Measurements from ENCODE around the gene CIB1. TPM values are rescaled to one million over a fixed set of nuclear protein-coding genes. Genes with fewer than 3 reads are reported as not detected.
A peak's percentile ranks its signal among the peaks of the same experiment; 100 is the strongest.

The CIB1 gene
- total RNA-seq, 1 donor from 2014 or later = 33.8 TPM

DNA sequence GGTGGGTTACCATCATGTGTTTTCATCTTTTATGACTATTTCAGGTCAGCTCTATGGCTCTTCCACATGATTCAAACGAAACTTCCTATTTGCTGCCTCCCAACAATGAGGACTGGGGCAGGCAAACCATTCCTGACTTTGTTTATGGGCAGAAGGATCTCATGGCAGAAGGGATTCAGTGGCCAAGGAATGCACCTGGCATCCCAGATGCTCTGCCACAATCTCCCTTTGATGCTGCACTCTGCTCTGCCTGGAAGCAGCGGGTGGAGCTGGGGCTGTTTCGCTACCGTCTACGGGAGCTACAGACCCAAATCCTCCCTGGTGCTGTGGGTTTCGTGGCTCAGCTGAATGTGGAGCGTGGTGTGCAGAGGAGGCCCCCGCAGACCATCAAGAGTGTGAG is 7.1 kb upstream of the CIB1 start:
- peaks cover 10% of the 10 kb centered on the region for H3K36me3 Mint-ChIP-seq (ENCODE audit: unreplicated experiment)
- no peaks in the 10 kb centered on the region for H3K4me1 Mint-ChIP-seq (ENCODE audit: unreplicated experiment)
- no peak overlapping the region for H3K4me3 Mint-ChIP-seq (ENCODE audit: unreplicated experiment)
- no peaks in the 10 kb centered on the region for H3K9me3 Mint-ChIP-seq (ENCODE audit: unreplicated experiment)
- no peaks in the 10 kb centered on the region for H3K27me3 Mint-ChIP-seq (ENCODE audit: unreplicated experiment)
- no peak overlapping the region for H3K27ac Mint-ChIP-seq (ENCODE audit: unreplicated experiment)
- no peak for TF ChIP-seq CTCF (IDR thresholded peaks at IDR 0.05)
- DNase-seq (ENCODE audit: extremely low spot score, unreplicated experiment) = no peak

GRCh38 chr15:90239371-90239770 is 5.6 kb upstream of the CIB1 start:
- Mint-ChIP-seq H3K36me3 (ENCODE audit: unreplicated experiment) (peaks cover 10% of the 10 kb centered on the region), H3K27me3 (ENCODE audit: unreplicated experiment) (no peaks in the 10 kb centered on the region), H3K4me3 (ENCODE audit: unreplicated experiment) (no peak overlapping the region), H3K9me3 (ENCODE audit: unreplicated experiment) (no peaks in the 10 kb centered on the region), H3K27ac (ENCODE audit: unreplicated experiment) (no peak overlapping the region), H3K4me1 (ENCODE audit: unreplicated experiment) (peaks cover 8% of the 10 kb centered on the region)
- TF ChIP-seq CTCF (IDR thresholded peaks at IDR 0.05) = no peak
- DNase-seq (ENCODE audit: extremely low spot score, unreplicated experiment) = no peak

- DNase-seq (ENCODE audit: extremely low spot score, unreplicated experiment) = no peak
Measured at GRCh38 chr15:90234096-90234988, 601 bp upstream of the CIB1 start, which contains the start of gene GDPGP1. Gene GDPGP1, plus strand, starts transcription at chr15:90234209. Its CDS starts 6,700 bp downstream, at chr15:90240909.

GRCh38 chr15:90232941-90233386 is 777 bp downstream of the CIB1 start:
- peaks cover 17% of the 10 kb centered on the region for H3K4me1 Mint-ChIP-seq (ENCODE audit: unreplicated experiment)
- H3K27me3 Mint-ChIP-seq (ENCODE audit: unreplicated experiment) = no peaks in the 10 kb centered on the region
- H3K4me3 Mint-ChIP-seq (ENCODE audit: unreplicated experiment) = peak overlapping the region; percentile 79
- peak overlapping the region; percentile 64 for H3K27ac Mint-ChIP-seq (ENCODE audit: unreplicated experiment)
- H3K9me3 Mint-ChIP-seq (ENCODE audit: unreplicated experiment) = no peaks in the 10 kb centered on the region
- DNase-seq (ENCODE audit: extremely low spot score, unreplicated experiment) = no peak
- H3K36me3 Mint-ChIP-seq (ENCODE audit: unreplicated experiment) = peaks cover 17% of the 10 kb centered on the region
- TF ChIP-seq CTCF (IDR thresholded peaks at IDR 0.05) = peak; percentile 56

More at GRCh38 chr15:90234096-90234988, 601 bp upstream of the CIB1 start, which contains the start of gene GDPGP1:
- H3K9me3 Mint-ChIP-seq (ENCODE audit: unreplicated experiment) = no peaks in the 10 kb centered on the region
- H3K4me3 Mint-ChIP-seq (ENCODE audit: unreplicated experiment) = peak within 1 kb of the TSS; percentile 79
- H3K36me3 Mint-ChIP-seq (ENCODE audit: unreplicated experiment) = peaks cover 18% of the 10 kb centered on the region
- no peaks in the 10 kb centered on the region for H3K27me3 Mint-ChIP-seq (ENCODE audit: unreplicated experiment)
- peak within 1 kb of the TSS; percentile 73 for H3K27ac Mint-ChIP-seq (ENCODE audit: unreplicated experiment)
- peaks cover 17% of the 10 kb centered on the region for H3K4me1 Mint-ChIP-seq (ENCODE audit: unreplicated experiment)
- TF ChIP-seq CTCF (IDR thresholded peaks at IDR 0.05) = no peak

DNA sequence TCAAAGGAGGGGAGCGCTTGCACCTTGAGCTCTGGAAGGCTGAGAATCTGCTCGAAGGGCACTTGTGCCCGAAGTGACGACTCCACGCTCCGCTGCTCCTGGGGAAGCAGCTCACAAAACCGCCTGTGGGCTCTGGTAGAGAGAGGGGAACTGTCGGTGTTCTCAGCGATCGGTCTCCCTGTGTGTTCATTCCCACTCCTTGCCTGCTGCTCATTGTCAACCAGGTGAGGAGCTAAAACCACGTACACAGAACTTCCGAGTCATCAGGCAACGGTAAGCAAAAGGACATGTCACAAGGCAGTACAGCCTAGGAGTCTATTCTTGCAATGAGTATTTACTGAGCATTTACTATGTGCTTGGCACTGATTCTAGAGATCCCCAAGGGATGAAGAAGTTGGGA is 1.5 kb downstream of the CIB1 start:
- DNase-seq (ENCODE audit: extremely low spot score, unreplicated experiment) = no peak
- Mint-ChIP-seq H3K27me3 (ENCODE audit: unreplicated experiment) (no peaks in the 10 kb centered on the region), H3K27ac (ENCODE audit: unreplicated experiment) (no peak overlapping the region), H3K36me3 (ENCODE audit: unreplicated experiment) (peaks cover 18% of the 10 kb centered on the region), H3K4me1 (ENCODE audit: unreplicated experiment) (peaks cover 17% of the 10 kb centered on the region), H3K4me3 (ENCODE audit: unreplicated experiment) (peak overlapping the region; percentile 79), H3K9me3 (ENCODE audit: unreplicated experiment) (no peaks in the 10 kb centered on the region)
- TF ChIP-seq CTCF (IDR thresholded peaks at IDR 0.05) = no peak

All from osteocyte (in vitro differentiated cells).